ENCODE measurements around the gene ATP8A2. TPM values are rescaled to one million over a fixed set of nuclear protein-coding genes. Genes with fewer than 3 reads are reported as not detected.

The ATP8A2 gene
- total RNA-seq, 6 experiments from 2014 or later, result not detected

DNA sequence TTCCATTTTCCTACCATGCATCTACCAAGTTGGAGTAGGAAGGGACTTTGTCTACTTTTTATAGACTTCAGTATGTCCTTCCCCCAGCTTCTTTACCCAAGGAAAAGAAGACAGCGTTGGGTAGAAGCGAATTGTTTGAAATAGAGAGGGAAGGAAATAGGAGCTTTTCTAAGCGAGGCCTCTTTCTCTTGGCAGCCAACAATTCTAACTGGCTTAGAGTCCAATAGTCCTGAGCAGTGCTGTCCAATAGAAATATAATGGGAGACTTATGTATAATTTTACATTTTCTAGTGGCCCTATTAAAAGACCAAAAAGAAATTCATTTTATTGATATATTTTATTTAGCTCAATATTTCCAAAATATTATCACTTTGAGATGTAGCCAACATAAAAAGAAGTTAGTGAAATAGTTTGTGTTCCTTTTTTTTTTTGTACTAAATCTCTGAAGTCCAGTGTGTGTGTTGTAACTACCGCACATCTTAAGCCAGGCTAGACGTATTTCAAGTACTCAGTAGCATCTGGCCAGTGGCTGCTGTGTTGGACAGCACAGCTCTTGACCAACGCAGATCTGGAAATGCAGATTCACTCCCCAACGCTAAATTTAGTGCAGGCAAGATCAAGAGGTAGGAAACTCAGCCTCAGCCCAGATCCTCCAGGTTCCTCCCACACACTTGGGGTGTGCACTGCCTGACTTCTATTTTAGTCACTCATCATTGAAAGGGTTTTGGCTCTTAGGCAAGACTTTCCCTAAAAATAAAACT lies 500.9 kb downstream of the ATP8A2 start:
- intact Hi-C loops (cut with DNase I), result no loop called here
- no peak overlapping the region for H3K4me3 ChIP-seq
- no peaks in the 10 kb centered on the region for H3K36me3 ChIP-seq
- no peak for DNase-seq
- no peaks in the 10 kb centered on the region for H3K27me3 ChIP-seq
- H3K4me1 ChIP-seq, result no peaks in the 10 kb centered on the region
- ATAC-seq, result no peak
- no peaks in the 10 kb centered on the region for H3K9me3 ChIP-seq
- WGBS (ENCODE audit: insufficient coverage, low coverage, low lambda C conversion rate, missing lambda C conversion rate), result 63% methylated on average over 6 of the region's 7 CpGs
- TF ChIP-seq, protein P1, sequence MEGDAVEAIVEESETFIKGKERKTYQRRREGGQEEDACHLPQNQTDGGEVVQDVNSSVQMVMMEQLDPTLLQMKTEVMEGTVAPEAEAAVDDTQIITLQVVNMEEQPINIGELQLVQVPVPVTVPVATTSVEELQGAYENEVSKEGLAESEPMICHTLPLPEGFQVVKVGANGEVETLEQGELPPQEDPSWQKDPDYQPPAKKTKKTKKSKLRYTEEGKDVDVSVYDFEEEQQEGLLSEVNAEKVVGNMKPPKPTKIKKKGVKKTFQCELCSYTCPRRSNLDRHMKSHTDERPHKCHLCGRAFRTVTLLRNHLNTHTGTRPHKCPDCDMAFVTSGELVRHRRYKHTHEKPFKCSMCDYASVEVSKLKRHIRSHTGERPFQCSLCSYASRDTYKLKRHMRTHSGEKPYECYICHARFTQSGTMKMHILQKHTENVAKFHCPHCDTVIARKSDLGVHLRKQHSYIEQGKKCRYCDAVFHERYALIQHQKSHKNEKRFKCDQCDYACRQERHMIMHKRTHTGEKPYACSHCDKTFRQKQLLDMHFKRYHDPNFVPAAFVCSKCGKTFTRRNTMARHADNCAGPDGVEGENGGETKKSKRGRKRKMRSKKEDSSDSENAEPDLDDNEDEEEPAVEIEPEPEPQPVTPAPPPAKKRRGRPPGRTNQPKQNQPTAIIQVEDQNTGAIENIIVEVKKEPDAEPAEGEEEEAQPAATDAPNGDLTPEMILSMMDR (IDR thresholded peaks at IDR 0.05), result no peak
- no peak for TF ChIP-seq POLR2A (IDR thresholded peaks at IDR 0.05)
- H3K27ac ChIP-seq, result no peak overlapping the region

DNA sequence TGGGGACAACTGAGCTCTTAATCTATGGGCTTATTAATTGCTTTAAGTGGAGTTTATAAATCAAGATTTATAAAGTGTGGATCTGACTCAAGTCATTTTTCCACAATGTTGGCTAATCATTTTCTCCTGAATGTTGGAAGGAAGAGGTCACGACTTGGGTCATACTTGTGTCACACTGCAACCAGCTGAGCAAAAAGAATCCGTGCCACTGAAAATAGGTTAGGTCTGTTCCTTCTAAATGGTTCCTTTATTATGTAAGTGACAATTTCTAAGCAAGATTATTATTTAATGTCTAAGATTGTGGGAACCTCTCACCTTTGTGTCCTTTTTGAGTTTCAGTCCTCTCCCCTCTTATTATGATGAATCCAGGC lies 501.5 kb downstream of the ATP8A2 start:
- H3K4me3 ChIP-seq, result no peak overlapping the region
- no peak for DNase-seq
- no peaks in the 10 kb centered on the region for H3K4me1 ChIP-seq
- TF ChIP-seq, protein P1 (IDR thresholded peaks at IDR 0.05), result no peak
- TF ChIP-seq POLR2A (IDR thresholded peaks at IDR 0.05), result no peak
- no peak overlapping the region for H3K27ac ChIP-seq
- no peaks in the 10 kb centered on the region for H3K36me3 ChIP-seq
- no peak for ATAC-seq
- H3K9me3 ChIP-seq, result no peaks in the 10 kb centered on the region
- 37% methylated on average over 2 of the region's 2 CpGs for WGBS (ENCODE audit: insufficient coverage, low coverage, low lambda C conversion rate, missing lambda C conversion rate)
- intact Hi-C loops (cut with DNase I), result no loop called here
- H3K27me3 ChIP-seq, result no peaks in the 10 kb centered on the region

DNA sequence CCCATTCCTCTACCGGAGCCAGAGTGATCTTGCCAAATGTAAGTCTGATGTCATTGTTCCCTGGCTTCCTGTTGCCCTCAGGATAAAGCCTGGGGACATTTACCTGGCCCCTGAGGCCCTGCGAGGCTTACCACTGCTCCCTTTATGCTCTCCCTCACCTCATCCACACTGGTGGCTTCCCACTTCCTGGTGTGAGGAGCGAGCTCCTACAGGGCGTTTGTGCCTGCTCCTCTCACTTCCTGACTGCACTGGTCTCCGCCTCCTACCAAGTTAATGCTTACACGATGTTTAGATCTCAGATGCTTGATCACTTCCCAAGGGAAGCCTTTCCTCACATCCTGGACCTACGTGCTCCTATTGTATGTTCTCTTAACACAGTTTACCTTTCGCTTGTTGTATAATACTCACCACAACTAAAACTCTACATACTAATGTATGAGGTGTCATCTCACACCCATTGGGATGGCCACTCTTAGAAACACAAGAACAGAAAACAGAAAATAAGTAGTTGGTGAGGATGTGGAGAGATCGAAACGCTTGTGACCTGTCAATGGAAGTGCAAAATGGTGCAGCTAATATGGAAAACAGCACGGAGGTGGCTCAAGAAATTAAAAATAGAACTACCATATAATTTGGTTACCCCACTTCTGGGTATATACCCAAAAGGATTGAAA lies 502.4 kb downstream of the ATP8A2 start:
- no peak overlapping the region for H3K27ac ChIP-seq
- no peak overlapping the region for H3K4me3 ChIP-seq
- no peaks in the 10 kb centered on the region for H3K9me3 ChIP-seq
- no peak for ATAC-seq
- no peaks in the 10 kb centered on the region for H3K36me3 ChIP-seq
- H3K4me1 ChIP-seq, result no peaks in the 10 kb centered on the region
- TF ChIP-seq POLR2A (IDR thresholded peaks at IDR 0.05), result no peak
- TF ChIP-seq, protein P1 (IDR thresholded peaks at IDR 0.05), result no peak
- intact Hi-C loops (cut with DNase I), result no loop called here
- WGBS (ENCODE audit: insufficient coverage, low coverage, low lambda C conversion rate, missing lambda C conversion rate), result 54% methylated on average over 11 of the region's 11 CpGs
- H3K27me3 ChIP-seq, result no peaks in the 10 kb centered on the region
- no peak for DNase-seq

DNA sequence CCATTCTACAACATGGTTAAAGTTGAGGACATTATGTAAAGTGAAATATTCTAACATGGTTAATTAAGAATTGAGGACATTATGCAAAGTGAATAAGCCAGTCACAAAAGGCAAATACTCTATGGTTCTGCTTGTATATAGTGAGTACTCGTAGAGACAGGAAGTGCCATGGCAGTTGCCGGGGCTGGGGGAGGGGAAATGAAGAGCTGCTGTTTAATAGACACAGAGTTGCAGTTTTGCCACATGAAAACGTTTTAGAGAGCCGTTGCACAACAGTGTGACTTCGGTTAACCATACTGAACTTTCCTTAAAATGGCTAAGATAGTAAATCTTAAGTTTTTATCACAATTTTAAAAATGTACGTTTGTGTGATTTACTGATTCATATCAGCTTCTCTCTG lies 503.1 kb downstream of the ATP8A2 start:
- WGBS (ENCODE audit: insufficient coverage, low coverage, low lambda C conversion rate, missing lambda C conversion rate), result 29% methylated on average over 6 of the region's 6 CpGs
- H3K27me3 ChIP-seq, result no peaks in the 10 kb centered on the region
- DNase-seq (no peak), ATAC-seq (no peak)
- no peaks in the 10 kb centered on the region for H3K9me3 ChIP-seq
- TF ChIP-seq, protein P1 (IDR thresholded peaks at IDR 0.05), result no peak
- TF ChIP-seq POLR2A (IDR thresholded peaks at IDR 0.05), result no peak
- H3K4me3 ChIP-seq, result no peak overlapping the region
- H3K36me3 ChIP-seq, result no peaks in the 10 kb centered on the region
- intact Hi-C loops (cut with DNase I), result no loop called here
- H3K27ac ChIP-seq, result no peak overlapping the region
- H3K4me1 ChIP-seq, result no peaks in the 10 kb centered on the region

Measured in right lobe of liver (tissue), 6 donors.